ENCODE measurements around the gene BCAR1. TPM values are rescaled to one million over a fixed set of nuclear protein-coding genes. Genes with fewer than 3 reads are reported as not detected.
A peak's percentile ranks its signal among the peaks of the same experiment; 100 is the strongest.

Gene BCAR1
- total RNA-seq, 1 experiment from 2014 or later, result 95.6 TPM

DNA sequence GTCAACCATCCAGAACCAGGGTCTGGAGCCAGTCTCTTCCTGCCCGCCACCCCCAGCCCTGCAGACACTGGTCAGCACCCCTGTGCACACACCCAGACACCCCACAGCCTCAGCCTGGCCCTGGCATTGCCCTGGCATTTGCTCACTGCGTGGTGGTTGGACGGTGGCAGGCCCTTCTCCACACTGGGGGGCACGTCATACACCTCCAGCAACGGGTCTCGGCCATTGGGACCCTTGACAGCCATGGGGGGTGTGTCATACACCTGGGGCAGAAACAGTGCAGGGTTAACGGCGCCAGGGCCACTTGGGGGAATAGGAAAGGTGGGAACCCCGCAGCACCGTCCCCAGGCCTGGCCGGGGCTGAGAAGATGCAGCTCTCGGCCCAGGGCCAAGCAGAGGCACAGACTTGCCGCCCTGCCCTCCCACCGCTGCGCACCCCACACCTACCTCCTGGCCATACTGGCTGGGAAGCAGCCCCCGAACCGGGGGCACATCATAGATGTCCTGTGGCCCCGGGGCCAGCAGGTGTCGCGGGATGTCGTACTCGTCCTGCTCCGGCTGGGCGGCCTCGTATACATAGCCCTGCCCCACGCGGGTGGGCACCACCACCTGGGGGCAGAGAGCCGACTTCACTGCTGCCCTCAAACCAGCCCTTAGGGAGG lies 14.6 kb downstream of the BCAR1 start:
- TF ChIP-seq, protein P1, sequence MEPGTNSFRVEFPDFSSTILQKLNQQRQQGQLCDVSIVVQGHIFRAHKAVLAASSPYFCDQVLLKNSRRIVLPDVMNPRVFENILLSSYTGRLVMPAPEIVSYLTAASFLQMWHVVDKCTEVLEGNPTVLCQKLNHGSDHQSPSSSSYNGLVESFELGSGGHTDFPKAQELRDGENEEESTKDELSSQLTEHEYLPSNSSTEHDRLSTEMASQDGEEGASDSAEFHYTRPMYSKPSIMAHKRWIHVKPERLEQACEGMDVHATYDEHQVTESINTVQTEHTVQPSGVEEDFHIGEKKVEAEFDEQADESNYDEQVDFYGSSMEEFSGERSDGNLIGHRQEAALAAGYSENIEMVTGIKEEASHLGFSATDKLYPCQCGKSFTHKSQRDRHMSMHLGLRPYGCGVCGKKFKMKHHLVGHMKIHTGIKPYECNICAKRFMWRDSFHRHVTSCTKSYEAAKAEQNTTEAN (CRISPR knock-in tag; IDR thresholded peaks at IDR 0.05), result 0 out of 2 replicates have a peak, but pooled peaks have one; percentile 33
- no peak for TF ChIP-seq ESRRA (CRISPR knock-in tag; IDR thresholded peaks at IDR 0.05; ENCODE audit: borderline replicate concordance)
- no peak for TF ChIP-seq FOXP1 (CRISPR knock-in tag; IDR thresholded peaks at IDR 0.05; ENCODE audit: borderline replicate concordance)
- TF ChIP-seq ATF1 (CRISPR knock-in tag; IDR thresholded peaks at IDR 0.05), result no peak
- no peak for TF ChIP-seq AR (CRISPR knock-in tag; IDR thresholded peaks at IDR 0.05)
- TF ChIP-seq, protein P2, sequence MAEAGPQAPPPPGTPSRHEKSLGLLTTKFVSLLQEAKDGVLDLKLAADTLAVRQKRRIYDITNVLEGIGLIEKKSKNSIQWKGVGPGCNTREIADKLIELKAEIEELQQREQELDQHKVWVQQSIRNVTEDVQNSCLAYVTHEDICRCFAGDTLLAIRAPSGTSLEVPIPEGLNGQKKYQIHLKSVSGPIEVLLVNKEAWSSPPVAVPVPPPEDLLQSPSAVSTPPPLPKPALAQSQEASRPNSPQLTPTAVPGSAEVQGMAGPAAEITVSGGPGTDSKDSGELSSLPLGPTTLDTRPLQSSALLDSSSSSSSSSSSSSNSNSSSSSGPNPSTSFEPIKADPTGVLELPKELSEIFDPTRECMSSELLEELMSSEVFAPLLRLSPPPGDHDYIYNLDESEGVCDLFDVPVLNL (CRISPR knock-in tag; IDR thresholded peaks at IDR 0.05; ENCODE audit: borderline replicate concordance, low read depth), result no peak
- DNase-seq (ENCODE audit: low spot score) (peak; percentile 8), ATAC-seq (no peak)
- ChIA-PET POLR2A (no interaction called here), CTCF (interaction anchor here (0.8 kb wide), 1 partner anchor 148 kb away, joined by 5 read pairs; no protein-coding TSS in a partner anchor)
- Mint-ChIP-seq H3K27ac (no peak overlapping the region), H3K36me3 (peaks cover 37% of the 10 kb centered on the region), H3K4me1 (peaks cover 16% of the 10 kb centered on the region), H3K27me3 (ENCODE audit: low read depth) (no peaks in the 10 kb centered on the region), H3K4me3 (no peak overlapping the region), H3K9me3 (no peaks in the 10 kb centered on the region)

- DNase-seq (ENCODE audit: low spot score) (no peak), ATAC-seq (no peak)
- TF ChIP-seq ELF4 (CRISPR knock-in tag; IDR thresholded peaks at IDR 0.05; ENCODE audit: low read depth) (no peak), HMGXB4 (CRISPR knock-in tag; IDR thresholded peaks at IDR 0.05) (no peak), ZNF425 (CRISPR knock-in tag; conservative IDR thresholded peaks at IDR 0.05) (no peak), ZNF138 (CRISPR knock-in tag; conservative IDR thresholded peaks at IDR 0.05) (no peak), ZSCAN18 (CRISPR knock-in tag; IDR thresholded peaks at IDR 0.05) (no peak)
- TF ChIP-seq, protein P3, sequence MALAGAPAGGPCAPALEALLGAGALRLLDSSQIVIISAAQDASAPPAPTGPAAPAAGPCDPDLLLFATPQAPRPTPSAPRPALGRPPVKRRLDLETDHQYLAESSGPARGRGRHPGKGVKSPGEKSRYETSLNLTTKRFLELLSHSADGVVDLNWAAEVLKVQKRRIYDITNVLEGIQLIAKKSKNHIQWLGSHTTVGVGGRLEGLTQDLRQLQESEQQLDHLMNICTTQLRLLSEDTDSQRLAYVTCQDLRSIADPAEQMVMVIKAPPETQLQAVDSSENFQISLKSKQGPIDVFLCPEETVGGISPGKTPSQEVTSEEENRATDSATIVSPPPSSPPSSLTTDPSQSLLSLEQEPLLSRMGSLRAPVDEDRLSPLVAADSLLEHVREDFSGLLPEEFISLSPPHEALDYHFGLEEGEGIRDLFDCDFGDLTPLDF (CRISPR knock-in tag; IDR thresholded peaks at IDR 0.05), result no peak
- TF ChIP-seq, protein P4, sequence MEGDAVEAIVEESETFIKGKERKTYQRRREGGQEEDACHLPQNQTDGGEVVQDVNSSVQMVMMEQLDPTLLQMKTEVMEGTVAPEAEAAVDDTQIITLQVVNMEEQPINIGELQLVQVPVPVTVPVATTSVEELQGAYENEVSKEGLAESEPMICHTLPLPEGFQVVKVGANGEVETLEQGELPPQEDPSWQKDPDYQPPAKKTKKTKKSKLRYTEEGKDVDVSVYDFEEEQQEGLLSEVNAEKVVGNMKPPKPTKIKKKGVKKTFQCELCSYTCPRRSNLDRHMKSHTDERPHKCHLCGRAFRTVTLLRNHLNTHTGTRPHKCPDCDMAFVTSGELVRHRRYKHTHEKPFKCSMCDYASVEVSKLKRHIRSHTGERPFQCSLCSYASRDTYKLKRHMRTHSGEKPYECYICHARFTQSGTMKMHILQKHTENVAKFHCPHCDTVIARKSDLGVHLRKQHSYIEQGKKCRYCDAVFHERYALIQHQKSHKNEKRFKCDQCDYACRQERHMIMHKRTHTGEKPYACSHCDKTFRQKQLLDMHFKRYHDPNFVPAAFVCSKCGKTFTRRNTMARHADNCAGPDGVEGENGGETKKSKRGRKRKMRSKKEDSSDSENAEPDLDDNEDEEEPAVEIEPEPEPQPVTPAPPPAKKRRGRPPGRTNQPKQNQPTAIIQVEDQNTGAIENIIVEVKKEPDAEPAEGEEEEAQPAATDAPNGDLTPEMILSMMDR (IDR thresholded peaks at IDR 0.05), result no peak
- TF ChIP-seq, protein P5, sequence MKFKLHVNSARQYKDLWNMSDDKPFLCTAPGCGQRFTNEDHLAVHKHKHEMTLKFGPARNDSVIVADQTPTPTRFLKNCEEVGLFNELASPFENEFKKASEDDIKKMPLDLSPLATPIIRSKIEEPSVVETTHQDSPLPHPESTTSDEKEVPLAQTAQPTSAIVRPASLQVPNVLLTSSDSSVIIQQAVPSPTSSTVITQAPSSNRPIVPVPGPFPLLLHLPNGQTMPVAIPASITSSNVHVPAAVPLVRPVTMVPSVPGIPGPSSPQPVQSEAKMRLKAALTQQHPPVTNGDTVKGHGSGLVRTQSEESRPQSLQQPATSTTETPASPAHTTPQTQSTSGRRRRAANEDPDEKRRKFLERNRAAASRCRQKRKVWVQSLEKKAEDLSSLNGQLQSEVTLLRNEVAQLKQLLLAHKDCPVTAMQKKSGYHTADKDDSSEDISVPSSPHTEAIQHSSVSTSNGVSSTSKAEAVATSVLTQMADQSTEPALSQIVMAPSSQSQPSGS (CRISPR knock-in tag; IDR thresholded peaks at IDR 0.05; ENCODE audit: borderline replicate concordance, low read depth), result no peak
- Mint-ChIP-seq H3K9me3 (no peaks in the 10 kb centered on the region), H3K4me3 (no peak overlapping the region), H3K27me3 (ENCODE audit: low read depth) (no peaks in the 10 kb centered on the region), H3K4me1 (peaks cover 16% of the 10 kb centered on the region), H3K27ac (peak overlapping the region; percentile 45; the same call in 1 of the 2 replicates), H3K36me3 (peaks cover 36% of the 10 kb centered on the region)
- CTCF ChIA-PET, result interaction anchor here (0.8 kb wide), 1 partner anchor 149 kb away, joined by 5 read pairs; no protein-coding TSS in a partner anchor
- POLR2A ChIA-PET, result interaction anchor here (0.5 kb wide), 1 partner anchor 116 kb away, joined by 4 read pairs; no protein-coding TSS in a partner anchor
These were observed 15.2 kb downstream of the BCAR1 start for GRCh38 chr16:75236232-75236631.

Data from WTC11 (cell line).